HK-2 (cell line): ENCODE measurements around the gene PTPRO.
A peak's percentile ranks its signal among the peaks of the same experiment; 100 is the strongest.

Source experiments
- DNase-seq: peaks from one replicate; pipeline ENCODE4 v3.0.0-alpha.2; 2018; ENCODE audit not compliant: unreplicated experiment

PTPRO gene

GRCh38 chr12:15322164-15323061 is at the start of gene PTPRO:
Gene PTPRO, plus strand, starts transcription at chr12:15322508.
- DNase-seq = no peak

GRCh38 chr12:15273896-15274295 is 48.4 kb upstream of the PTPRO start:
- no peak for DNase-seq

- DNase-seq = no peak
Observed at GRCh38 chr12:15274561-15274967, 47.7 kb upstream of the PTPRO start.

GRCh38 chr12:15276088-15276698 is 46.1 kb upstream of the PTPRO start:
- DNase-seq = peak; percentile 38

GRCh38 chr12:15278816-15279658 is 43.3 kb upstream of the PTPRO start:
- no peak for DNase-seq

- no peak for DNase-seq
Observed at GRCh38 chr12:15280930-15281329, 41.4 kb upstream of the PTPRO start.

GRCh38 chr12:15289192-15289591 is 33.1 kb upstream of the PTPRO start:
- no peak for DNase-seq

GRCh38 chr12:15293731-15294130 is 28.6 kb upstream of the PTPRO start:
- no peak for DNase-seq

- no peak for DNase-seq
Observed at GRCh38 chr12:15299947-15300346, 22.4 kb upstream of the PTPRO start.

GRCh38 chr12:15304296-15304695 is 18.0 kb upstream of the PTPRO start:
- no peak for DNase-seq

GRCh38 chr12:15306605-15307004 is 15.7 kb upstream of the PTPRO start:
- no peak for DNase-seq

- DNase-seq = no peak
Observed at GRCh38 chr12:15307079-15307478, 15.2 kb upstream of the PTPRO start.

- no peak for DNase-seq
Observed at GRCh38 chr12:15318841-15319240, 3.5 kb upstream of the PTPRO start.

- no peak for DNase-seq
Observed at GRCh38 chr12:15320881-15321280, 1.4 kb upstream of the PTPRO start.

GRCh38 chr12:15323480-15323879 is 1.2 kb downstream of the PTPRO start:
- no peak for DNase-seq

GRCh38 chr12:15329891-15330290 is 7.6 kb downstream of the PTPRO start:
- no peak for DNase-seq

GRCh38 chr12:15334225-15334624 is 11.9 kb downstream of the PTPRO start:
- DNase-seq = no peak

GRCh38 chr12:15335959-15336358 is 13.7 kb downstream of the PTPRO start:
- DNase-seq = no peak

- DNase-seq = peak; percentile 51
Observed at GRCh38 chr12:15336768-15337553, 14.7 kb downstream of the PTPRO start.

- DNase-seq = no peak
Observed at GRCh38 chr12:15341371-15341770, 19.1 kb downstream of the PTPRO start.

- no peak for DNase-seq
Observed at GRCh38 chr12:15344561-15344960, 22.3 kb downstream of the PTPRO start.

- DNase-seq = no peak
Observed at GRCh38 chr12:15346488-15346887, 24.2 kb downstream of the PTPRO start.
